WERI-Rb-1 (cell line): ENCODE results near the gene TTC23.

ENCODE experiments used
- DNase-seq: peaks from one replicate; pipeline ENCODE4 v3.0.0-alpha.2; 2020
- H3K27ac ChIP-seq: fragments of 250-450 bp; sonication (Bioruptor Pico); 2 replicates; pipeline ENCODE4 v1.5.1; 2020; ENCODE audit warnings: mild to moderate bottlenecking, moderate library complexity
- H3K27me3 ChIP-seq: fragments of 250-450 bp; sonication (Bioruptor Pico); 2 replicates; pipeline ENCODE4 v1.5.1; 2021; ENCODE audit warnings: mild to moderate bottlenecking, low read depth, moderate library complexity; ENCODE audit not compliant: insufficient read depth, severe bottlenecking
- H3K36me3 ChIP-seq: fragments of 250-450 bp; sonication (Bioruptor Pico); 2 replicates; pipeline ENCODE4 v1.5.1; 2020; ENCODE audit warnings: mild to moderate bottlenecking, moderate library complexity
- H3K4me3 ChIP-seq: 2 replicates; pipeline ENCODE4 v1.5.1; 2011; ENCODE audit warnings: low read depth, mild to moderate bottlenecking, control low read depth, low read length
- H3K9me3 ChIP-seq: fragments of 250-450 bp; sonication (Bioruptor Pico); 2 replicates; pipeline ENCODE4 v1.5.1; 2021; ENCODE audit warnings: mild to moderate bottlenecking, moderate library complexity; ENCODE audit not compliant: severe bottlenecking
- TF ChIP-seq, protein P1 (sequence below): IDR thresholded peaks from 2 replicates; pipeline ENCODE4 v1.5.1; 2011; ENCODE audit warnings: low read depth, mild to moderate bottlenecking, control low read depth, inconsistent platforms, low read length

The TTC23 gene

GRCh38 chr15:99154271-99154670, 95.1 kb downstream of the TTC23 start:
- H3K27ac ChIP-seq: no peak overlapping the region
- H3K27me3 ChIP-seq: no peaks in the 10 kb centered on the region
- no peaks in the 10 kb centered on the region for H3K36me3 ChIP-seq
- H3K4me3 ChIP-seq: no peak overlapping the region
- no peak for DNase-seq
- H3K9me3 ChIP-seq: no peaks in the 10 kb centered on the region
- TF ChIP-seq, protein P1, sequence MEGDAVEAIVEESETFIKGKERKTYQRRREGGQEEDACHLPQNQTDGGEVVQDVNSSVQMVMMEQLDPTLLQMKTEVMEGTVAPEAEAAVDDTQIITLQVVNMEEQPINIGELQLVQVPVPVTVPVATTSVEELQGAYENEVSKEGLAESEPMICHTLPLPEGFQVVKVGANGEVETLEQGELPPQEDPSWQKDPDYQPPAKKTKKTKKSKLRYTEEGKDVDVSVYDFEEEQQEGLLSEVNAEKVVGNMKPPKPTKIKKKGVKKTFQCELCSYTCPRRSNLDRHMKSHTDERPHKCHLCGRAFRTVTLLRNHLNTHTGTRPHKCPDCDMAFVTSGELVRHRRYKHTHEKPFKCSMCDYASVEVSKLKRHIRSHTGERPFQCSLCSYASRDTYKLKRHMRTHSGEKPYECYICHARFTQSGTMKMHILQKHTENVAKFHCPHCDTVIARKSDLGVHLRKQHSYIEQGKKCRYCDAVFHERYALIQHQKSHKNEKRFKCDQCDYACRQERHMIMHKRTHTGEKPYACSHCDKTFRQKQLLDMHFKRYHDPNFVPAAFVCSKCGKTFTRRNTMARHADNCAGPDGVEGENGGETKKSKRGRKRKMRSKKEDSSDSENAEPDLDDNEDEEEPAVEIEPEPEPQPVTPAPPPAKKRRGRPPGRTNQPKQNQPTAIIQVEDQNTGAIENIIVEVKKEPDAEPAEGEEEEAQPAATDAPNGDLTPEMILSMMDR: no peak

DNA sequence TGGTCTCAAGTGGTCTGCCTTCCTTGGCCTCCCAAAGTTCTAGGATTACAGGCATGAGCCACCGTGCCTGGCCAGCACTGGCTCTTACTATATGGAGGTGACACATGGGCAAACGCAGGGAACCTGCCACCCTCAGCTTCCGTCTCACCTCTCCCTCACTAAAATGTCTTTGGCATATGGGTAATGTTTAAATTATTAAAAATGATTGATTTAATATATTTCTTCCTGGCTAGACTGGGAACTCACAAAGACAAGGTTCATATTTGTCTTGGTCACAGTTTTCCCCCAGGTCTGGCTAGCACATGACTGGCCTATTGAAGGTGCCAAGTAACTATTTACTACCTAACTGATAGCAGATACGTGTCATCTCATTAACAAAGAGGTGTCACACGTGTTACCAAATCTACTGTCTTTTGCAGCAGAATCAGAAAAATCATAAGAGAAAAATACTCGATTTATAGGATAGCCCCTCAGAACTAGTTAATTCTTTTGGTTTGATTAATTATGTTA, 96.3 kb downstream of the TTC23 start:
- Histone ChIP-seq H3K9me3 (no peaks in the 10 kb centered on the region), H3K36me3 (no peaks in the 10 kb centered on the region), H3K27me3 (no peaks in the 10 kb centered on the region), H3K4me3 (no peak overlapping the region), H3K27ac (no peak overlapping the region)
- TF ChIP-seq, protein P1: no peak
- DNase-seq: no peak

- Histone ChIP-seq H3K27ac (no peak overlapping the region), H3K36me3 (no peaks in the 10 kb centered on the region), H3K27me3 (no peaks in the 10 kb centered on the region), H3K9me3 (no peaks in the 10 kb centered on the region), H3K4me3 (no peak overlapping the region)
- TF ChIP-seq, protein P1: no peak
- DNase-seq: no peak
These were observed 98.2 kb downstream of the TTC23 start for GRCh38 chr15:99151156-99151555.

DNA sequence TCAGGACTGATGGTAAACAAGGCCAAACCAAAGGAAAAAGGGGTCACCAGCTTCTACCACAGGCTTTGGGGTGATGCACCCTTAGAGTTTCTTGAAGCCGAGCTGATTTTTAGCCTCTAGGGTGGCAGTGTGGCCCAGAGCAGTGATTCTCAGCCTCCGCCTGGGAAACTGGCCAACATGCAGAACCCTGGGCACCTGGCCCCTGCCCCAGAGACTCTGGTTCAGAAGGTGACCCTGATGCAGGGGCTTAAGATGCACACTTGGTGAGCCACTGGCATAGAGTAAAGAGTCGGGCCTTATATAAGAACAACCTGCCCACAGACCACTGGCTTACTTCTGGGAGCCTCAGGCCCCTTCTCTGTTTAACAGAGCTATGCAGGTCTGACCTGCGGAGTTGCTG, 100.0 kb downstream of the TTC23 start:
- no peaks in the 10 kb centered on the region for H3K36me3 ChIP-seq
- no peak overlapping the region for H3K27ac ChIP-seq
- H3K27me3 ChIP-seq: no peaks in the 10 kb centered on the region
- DNase-seq: no peak
- no peak overlapping the region for H3K4me3 ChIP-seq
- TF ChIP-seq, protein P1: no peak
- no peaks in the 10 kb centered on the region for H3K9me3 ChIP-seq

- Histone ChIP-seq H3K36me3 (no peaks in the 10 kb centered on the region), H3K4me3 (no peak overlapping the region), H3K27ac (no peak overlapping the region), H3K9me3 (no peaks in the 10 kb centered on the region), H3K27me3 (no peaks in the 10 kb centered on the region)
- no peak for DNase-seq
- TF ChIP-seq, protein P1: no peak
These were observed 100.5 kb downstream of the TTC23 start for GRCh38 chr15:99148851-99149276.

DNA sequence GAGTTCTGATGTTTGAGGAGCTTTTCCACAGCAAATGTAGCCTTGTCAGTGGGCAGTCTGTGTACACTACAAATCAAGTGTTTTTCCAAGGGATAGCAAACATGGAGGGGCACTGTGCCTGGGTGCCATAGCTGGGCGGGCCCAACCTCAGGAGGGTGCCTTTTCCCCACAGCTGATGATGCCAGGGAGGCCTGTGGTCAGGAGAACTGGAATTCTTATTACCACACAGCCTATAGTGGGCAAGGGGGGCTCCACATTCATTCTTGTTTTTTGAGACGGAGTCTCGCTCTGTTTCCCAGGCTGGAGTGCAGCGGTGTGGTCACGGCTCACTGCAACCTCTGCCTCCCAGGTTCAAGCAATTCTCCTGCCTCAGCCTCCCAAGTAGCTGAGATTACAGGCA, 102.7 kb downstream of the TTC23 start:
- H3K36me3 ChIP-seq: no peaks in the 10 kb centered on the region
- H3K4me3 ChIP-seq: no peak overlapping the region
- no peaks in the 10 kb centered on the region for H3K9me3 ChIP-seq
- H3K27me3 ChIP-seq: no peaks in the 10 kb centered on the region
- no peak for DNase-seq
- no peak overlapping the region for H3K27ac ChIP-seq
- TF ChIP-seq, protein P1: no peak
